ENCODE results near the gene DHX58.

The DHX58 gene

GRCh38 chr17:42096360-42097111, 16.0 kb downstream of the DHX58 start:
- peaks cover 50% of the 10 kb centered on the region for H4K20me1 ChIP-seq (ENCODE audit: insufficient read depth, low read length)
- H2AFZ ChIP-seq (ENCODE audit: low read depth, low read length): no peak overlapping the region
- H3K79me2 ChIP-seq (ENCODE audit: low read length): peaks cover 67% of the 10 kb centered on the region
- peaks cover 43% of the 10 kb centered on the region for H3K4me1 ChIP-seq (ENCODE audit: low read length)
- peak overlapping the region; percentile 97 for H3K4me2 ChIP-seq (ENCODE audit: low read length)
- H3K4me3 ChIP-seq (ENCODE audit: low read length): peak overlapping the region; percentile 97
- peak overlapping the region; percentile 97 for H3K27ac ChIP-seq (ENCODE audit: low read length)
- no peaks in the 10 kb centered on the region for H3K27me3 ChIP-seq (ENCODE audit: low read depth, low read length)
- H3K36me3 ChIP-seq (replicated peaks; ENCODE audit: low read depth, low read length): peaks cover 30% of the 10 kb centered on the region
- TF ChIP-seq, protein P1, sequence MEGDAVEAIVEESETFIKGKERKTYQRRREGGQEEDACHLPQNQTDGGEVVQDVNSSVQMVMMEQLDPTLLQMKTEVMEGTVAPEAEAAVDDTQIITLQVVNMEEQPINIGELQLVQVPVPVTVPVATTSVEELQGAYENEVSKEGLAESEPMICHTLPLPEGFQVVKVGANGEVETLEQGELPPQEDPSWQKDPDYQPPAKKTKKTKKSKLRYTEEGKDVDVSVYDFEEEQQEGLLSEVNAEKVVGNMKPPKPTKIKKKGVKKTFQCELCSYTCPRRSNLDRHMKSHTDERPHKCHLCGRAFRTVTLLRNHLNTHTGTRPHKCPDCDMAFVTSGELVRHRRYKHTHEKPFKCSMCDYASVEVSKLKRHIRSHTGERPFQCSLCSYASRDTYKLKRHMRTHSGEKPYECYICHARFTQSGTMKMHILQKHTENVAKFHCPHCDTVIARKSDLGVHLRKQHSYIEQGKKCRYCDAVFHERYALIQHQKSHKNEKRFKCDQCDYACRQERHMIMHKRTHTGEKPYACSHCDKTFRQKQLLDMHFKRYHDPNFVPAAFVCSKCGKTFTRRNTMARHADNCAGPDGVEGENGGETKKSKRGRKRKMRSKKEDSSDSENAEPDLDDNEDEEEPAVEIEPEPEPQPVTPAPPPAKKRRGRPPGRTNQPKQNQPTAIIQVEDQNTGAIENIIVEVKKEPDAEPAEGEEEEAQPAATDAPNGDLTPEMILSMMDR (IDR thresholded peaks at IDR 0.05; ENCODE audit: low read depth, low read length): peak; percentile 39
- no peak for TF ChIP-seq EZH2phosphoT487 (IDR thresholded peaks at IDR 0.05; ENCODE audit: low read depth)
- peak overlapping the region; percentile 100 for H3K9ac ChIP-seq (ENCODE audit: low read length)
- H3K9me3 ChIP-seq (ENCODE audit: insufficient read depth, low read length): no peaks in the 10 kb centered on the region

DNA sequence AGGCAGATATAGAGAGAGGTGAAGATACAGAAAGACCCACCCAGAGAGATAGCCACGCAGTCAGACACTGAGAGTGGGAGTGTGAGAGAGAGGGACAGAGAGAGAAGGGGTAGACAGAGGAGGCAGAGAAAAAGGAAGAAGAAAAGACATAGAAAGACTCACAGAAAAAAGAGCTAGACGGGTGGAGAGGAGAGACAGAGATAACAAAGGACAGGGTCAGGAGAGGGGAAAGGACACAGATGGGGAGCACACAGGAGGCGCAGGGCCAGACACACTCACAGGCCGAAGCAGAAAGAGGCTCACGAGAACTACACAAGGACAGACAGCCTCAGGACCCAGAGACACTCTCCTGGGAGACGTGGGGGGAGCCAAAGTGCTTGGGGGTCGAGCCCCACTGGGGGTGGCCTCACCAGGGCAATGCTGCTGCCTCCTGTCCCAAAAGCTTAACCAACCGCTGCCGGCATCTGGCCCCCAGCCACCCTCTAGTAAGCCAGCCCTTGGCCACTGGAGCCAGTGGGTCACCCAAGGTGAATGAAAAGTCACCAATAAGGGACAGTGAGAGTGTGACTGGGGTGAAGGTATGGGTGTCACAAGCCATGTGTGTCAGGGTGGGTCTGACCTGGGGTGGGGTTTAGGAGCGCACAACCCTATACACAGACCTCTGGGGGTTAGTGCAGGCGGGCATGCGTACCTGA, 18.0 kb downstream of the DHX58 start:
- H3K4me3 ChIP-seq (ENCODE audit: low read length): no peak overlapping the region
- H3K27me3 ChIP-seq (ENCODE audit: low read depth, low read length): no peaks in the 10 kb centered on the region
- no peak overlapping the region for H2AFZ ChIP-seq (ENCODE audit: low read depth, low read length)
- H3K9me3 ChIP-seq (ENCODE audit: insufficient read depth, low read length): no peaks in the 10 kb centered on the region
- peaks cover 33% of the 10 kb centered on the region for H3K36me3 ChIP-seq (replicated peaks; ENCODE audit: low read depth, low read length)
- peaks cover 66% of the 10 kb centered on the region for H4K20me1 ChIP-seq (ENCODE audit: insufficient read depth, low read length)
- no peak overlapping the region for H3K27ac ChIP-seq (ENCODE audit: low read length)
- TF ChIP-seq, protein P1 (IDR thresholded peaks at IDR 0.05; ENCODE audit: low read depth, low read length): no peak
- TF ChIP-seq EZH2phosphoT487 (IDR thresholded peaks at IDR 0.05; ENCODE audit: low read depth): no peak
- H3K4me1 ChIP-seq (ENCODE audit: low read length): peaks cover 37% of the 10 kb centered on the region
- H3K9ac ChIP-seq (ENCODE audit: low read length): no peak overlapping the region
- H3K4me2 ChIP-seq (ENCODE audit: low read length): peak overlapping the region; percentile 97
- H3K79me2 ChIP-seq (ENCODE audit: low read length): peaks cover 87% of the 10 kb centered on the region

DNA sequence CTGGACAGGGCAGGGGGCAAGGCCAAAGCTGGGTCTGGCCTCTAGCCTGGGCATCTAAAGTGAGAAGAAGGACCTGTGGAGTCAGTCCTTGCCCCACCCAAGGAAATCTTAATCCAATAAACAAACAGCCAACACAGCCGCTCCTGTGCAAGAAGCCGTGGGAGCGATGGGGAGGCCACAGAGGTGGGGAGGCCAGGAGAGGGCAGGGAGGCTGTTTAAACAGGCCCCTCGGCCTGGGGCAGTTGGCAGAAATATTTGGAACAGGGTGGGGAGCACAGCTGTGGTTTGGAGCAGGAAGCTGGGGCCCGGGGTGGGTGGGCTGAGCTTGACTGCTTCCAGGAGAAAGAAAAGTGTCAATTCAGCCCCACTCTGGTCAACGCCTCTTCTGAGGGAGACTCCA, 19.6 kb downstream of the DHX58 start:
- Histone ChIP-seq H3K79me2 (ENCODE audit: low read length) (peaks cover 100% of the 10 kb centered on the region), H3K4me3 (ENCODE audit: low read length) (no peak overlapping the region), H2AFZ (ENCODE audit: low read depth, low read length) (no peak overlapping the region), H3K9ac (ENCODE audit: low read length) (no peak overlapping the region), H3K9me3 (ENCODE audit: insufficient read depth, low read length) (no peaks in the 10 kb centered on the region), H3K4me1 (ENCODE audit: low read length) (peaks cover 26% of the 10 kb centered on the region), H4K20me1 (ENCODE audit: insufficient read depth, low read length) (peaks cover 80% of the 10 kb centered on the region), H3K27ac (ENCODE audit: low read length) (no peak overlapping the region), H3K4me2 (ENCODE audit: low read length) (no peak overlapping the region), H3K27me3 (ENCODE audit: low read depth, low read length) (no peaks in the 10 kb centered on the region), H3K36me3 (replicated peaks; ENCODE audit: low read depth, low read length) (peaks cover 39% of the 10 kb centered on the region)
- TF ChIP-seq EZH2phosphoT487 (IDR thresholded peaks at IDR 0.05; ENCODE audit: low read depth): no peak
- TF ChIP-seq, protein P1 (IDR thresholded peaks at IDR 0.05; ENCODE audit: low read depth, low read length): no peak
